AG09309 (cell line): ENCODE measurements around the gene MAPKAP1.

Source experiments
- DNase-seq: peaks from one replicate; pipeline ENCODE4 v3.0.0-alpha.2; 2010; ENCODE audit warnings: low read depth
- H3K4me3 ChIP-seq: 2 replicates; pipeline ENCODE4 v1.5.1; 2011; ENCODE audit warnings: mild to moderate bottlenecking, low read depth, low read length, moderate library complexity; ENCODE audit not compliant: control insufficient read depth
- CTCF ChIP-seq: IDR thresholded peaks from 2 replicates; pipeline ENCODE4 v1.5.1; 2011; ENCODE audit warnings: mild to moderate bottlenecking, low read depth, low read length, inconsistent platforms; ENCODE audit not compliant: insufficient read depth, control insufficient read depth; ENCODE audit errors: missing control alignments

The MAPKAP1 gene

GRCh38 chr9:125496313-125496834, 210.6 kb downstream of the MAPKAP1 start:
- H3K4me3 ChIP-seq: no peak overlapping the region
- TF ChIP-seq CTCF: no peak
- no peak for DNase-seq

GRCh38 chr9:125495172-125496119, 211.6 kb downstream of the MAPKAP1 start:
- no peak for TF ChIP-seq CTCF
- no peak for DNase-seq
- no peak overlapping the region for H3K4me3 ChIP-seq

GRCh38 chr9:125494653-125494915, 212.4 kb downstream of the MAPKAP1 start:
- DNase-seq: no peak

GRCh38 chr9:125493881-125494652, 212.9 kb downstream of the MAPKAP1 start:
- DNase-seq: no peak
- no peak overlapping the region for H3K4me3 ChIP-seq
- TF ChIP-seq CTCF: no peak

More at GRCh38 chr9:125494653-125494915, 212.4 kb downstream of the MAPKAP1 start:
- TF ChIP-seq CTCF: no peak
- no peak overlapping the region for H3K4me3 ChIP-seq

- DNase-seq: no peak
- no peak overlapping the region for H3K4me3 ChIP-seq
- TF ChIP-seq CTCF: no peak
Measured at GRCh38 chr9:125493384-125493783, 213.6 kb downstream of the MAPKAP1 start.

- DNase-seq: no peak
- H3K4me3 ChIP-seq: no peak overlapping the region
- TF ChIP-seq CTCF: no peak
Measured at GRCh38 chr9:125492719-125493118, 214.3 kb downstream of the MAPKAP1 start.
